HCT116 (cell line): ENCODE measurements around the gene LRRC7.

ENCODE experiments used
- POLR2AphosphoS5 ChIP-seq: IDR thresholded peaks from 2 replicates; pipeline ENCODE4 v1.6.1; 2011; ENCODE audit warnings: mild to moderate bottlenecking, low read depth, low read length, moderate library complexity
- TF ChIP-seq, protein P1 (sequence below), 3 experiments: fragments of 200-600 bp in 1 of 3; sonication (generic) in 1 of 3; IDR thresholded peaks in 2 of 3; conservative IDR thresholded peaks in 1 of 3; 2 replicates each; pipeline ENCODE4 v1.5.1; 2012 to 2017; ENCODE audit warnings: low read depth in 2 of 3, low read length in 2 of 3, antibody characterized with exemption in 1 of 3, borderline replicate concordance in 1 of 3, control low read depth in 1 of 3, mild to moderate bottlenecking in 1 of 3, mixed read lengths in 1 of 3, mixed run types in 1 of 3, moderate library complexity in 1 of 3; ENCODE audit not compliant: insufficient read depth in 1 of 3
- TF ChIP-seq, protein P2 (sequence below): IDR thresholded peaks from 2 replicates; pipeline ENCODE4 v1.6.1; 2012

DNA sequence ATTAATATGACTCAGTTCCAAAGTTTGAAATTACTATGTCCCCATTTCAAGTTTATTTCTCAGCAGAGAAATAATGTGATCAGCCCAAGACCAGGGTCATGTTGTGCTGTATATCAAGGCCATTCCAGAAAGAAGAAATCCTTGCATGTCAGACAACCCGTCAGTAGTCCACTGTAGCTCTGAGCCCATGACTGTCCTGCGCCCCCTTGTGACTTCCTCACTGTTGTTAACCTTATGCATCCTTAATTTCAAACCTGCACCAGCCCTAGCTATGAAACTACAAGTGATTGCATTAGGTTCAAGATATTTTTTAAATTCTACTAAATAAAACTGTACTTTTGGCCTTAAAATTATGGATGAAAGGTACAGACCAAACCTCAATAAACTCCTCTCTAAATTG, 133.0 kb downstream of the LRRC7 start:
- no peak for TF ChIP-seq POLR2AphosphoS5
- TF ChIP-seq, protein P1, sequence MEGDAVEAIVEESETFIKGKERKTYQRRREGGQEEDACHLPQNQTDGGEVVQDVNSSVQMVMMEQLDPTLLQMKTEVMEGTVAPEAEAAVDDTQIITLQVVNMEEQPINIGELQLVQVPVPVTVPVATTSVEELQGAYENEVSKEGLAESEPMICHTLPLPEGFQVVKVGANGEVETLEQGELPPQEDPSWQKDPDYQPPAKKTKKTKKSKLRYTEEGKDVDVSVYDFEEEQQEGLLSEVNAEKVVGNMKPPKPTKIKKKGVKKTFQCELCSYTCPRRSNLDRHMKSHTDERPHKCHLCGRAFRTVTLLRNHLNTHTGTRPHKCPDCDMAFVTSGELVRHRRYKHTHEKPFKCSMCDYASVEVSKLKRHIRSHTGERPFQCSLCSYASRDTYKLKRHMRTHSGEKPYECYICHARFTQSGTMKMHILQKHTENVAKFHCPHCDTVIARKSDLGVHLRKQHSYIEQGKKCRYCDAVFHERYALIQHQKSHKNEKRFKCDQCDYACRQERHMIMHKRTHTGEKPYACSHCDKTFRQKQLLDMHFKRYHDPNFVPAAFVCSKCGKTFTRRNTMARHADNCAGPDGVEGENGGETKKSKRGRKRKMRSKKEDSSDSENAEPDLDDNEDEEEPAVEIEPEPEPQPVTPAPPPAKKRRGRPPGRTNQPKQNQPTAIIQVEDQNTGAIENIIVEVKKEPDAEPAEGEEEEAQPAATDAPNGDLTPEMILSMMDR (IDR thresholded peaks at IDR 0.05 in 2 of 3, conservative IDR thresholded peaks at IDR 0.05 in 1 of 3; ENCODE audit: borderline replicate concordance in 1 of 3, insufficient read depth in 1 of 3, low read depth in 2 of 3, low read length in 2 of 3): peak; percentile 26 to 53 (median 51); a peak in 5 of 6 replicates
- TF ChIP-seq, protein P2, sequence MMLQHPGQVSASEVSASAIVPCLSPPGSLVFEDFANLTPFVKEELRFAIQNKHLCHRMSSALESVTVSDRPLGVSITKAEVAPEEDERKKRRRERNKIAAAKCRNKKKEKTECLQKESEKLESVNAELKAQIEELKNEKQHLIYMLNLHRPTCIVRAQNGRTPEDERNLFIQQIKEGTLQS: no peak
